GM12891 (cell line): Measurements from ENCODE around the gene KATNBL1.

Experiments used
- DNase-seq: peaks from one replicate; pipeline ENCODE4 v3.0.0; 2011; ENCODE audit warnings: low spot score; ENCODE audit not compliant: insufficient read length
- FAIRE-seq: peaks from 2 replicates; lab custom pipeline; 2011; peaks lifted over from hg19 to GRCh38; lab: Jason Lieb, UNC
- POLR2A ChIP-seq: IDR thresholded peaks from 2 replicates; pipeline ENCODE4 v1.6.1; 2011; ENCODE audit warnings: low read depth, low read length, control low read depth
- POLR2AphosphoS5 ChIP-seq: IDR thresholded peaks from 2 replicates; pipeline ENCODE4 v1.6.1; 2011; ENCODE audit warnings: low read depth, low read length, control low read depth
- POU2F2 ChIP-seq: IDR thresholded peaks from 2 replicates; pipeline ENCODE4 v1.6.1; 2011; ENCODE audit warnings: low read depth, mild to moderate bottlenecking, control low read depth, low read length, moderate library complexity
- SPI1 ChIP-seq: IDR thresholded peaks from 2 replicates; pipeline ENCODE4 v1.6.1; 2011; ENCODE audit warnings: low read depth, low read length, control low read depth
- TAF1 ChIP-seq: IDR thresholded peaks from 2 replicates; pipeline ENCODE4 v1.6.1; 2011; ENCODE audit warnings: low read depth, low read length, control low read depth

KATNBL1 gene

DNA sequence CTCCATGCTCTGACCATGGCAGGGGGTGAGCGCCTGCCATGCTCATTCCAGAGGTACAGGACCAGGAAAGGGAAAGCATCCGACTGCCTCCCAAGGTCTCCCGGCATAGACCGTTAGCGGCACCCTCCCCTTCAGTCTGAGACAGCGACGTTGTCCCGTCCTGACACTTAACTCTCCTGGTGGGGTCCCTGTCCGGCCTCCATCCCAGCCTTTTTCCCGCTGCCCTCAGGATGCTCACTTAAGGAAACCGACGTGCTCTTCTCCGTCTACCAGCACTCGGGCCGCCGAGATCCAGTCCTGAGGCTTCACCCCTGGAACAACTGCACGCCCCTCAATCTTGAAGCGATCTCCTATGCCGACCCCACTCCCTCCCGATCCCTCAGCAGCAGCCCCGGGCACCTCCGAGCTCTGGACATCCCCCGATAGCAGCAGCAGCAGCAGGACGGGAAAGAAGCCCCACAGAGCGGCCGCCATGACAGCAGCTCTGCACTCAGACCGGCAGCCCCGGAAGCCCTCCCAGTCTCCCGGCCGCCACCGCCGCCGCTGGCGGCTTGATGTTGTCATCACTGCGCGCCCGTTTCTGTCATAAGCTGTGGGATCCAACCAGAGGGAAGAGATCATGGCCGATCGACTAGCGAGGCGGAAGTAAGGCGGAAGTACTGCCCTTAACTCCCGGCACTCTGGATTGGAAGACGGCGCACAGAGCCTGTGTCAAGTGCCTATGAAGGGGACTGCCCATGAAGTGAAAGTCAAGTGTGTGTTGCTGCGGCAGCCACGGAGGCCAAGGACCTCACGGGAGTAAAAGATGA, 108.3 kb downstream of the KATNBL1 start, which contains the start of the genes EMC7 and PGBD4:
Gene EMC7 (minus strand): TSS at position 497 of the 809 bp plus-strand sequence. CDS start 23 bp downstream, at position 474.
Gene PGBD4 (plus strand): TSS at position 718 of the 809 bp plus-strand sequence. CDS start 449 bp downstream, outside the sequence.
- FAIRE-seq, result peak; percentile 98
- DNase-seq, result peak; percentile 71
- peak; percentile 97 for TF ChIP-seq POLR2A
- peak; percentile 44 for TF ChIP-seq POU2F2
- TF ChIP-seq POLR2AphosphoS5, result peak; percentile 96
- peak; percentile 58 for TF ChIP-seq TAF1
- no peak for TF ChIP-seq SPI1

DNA sequence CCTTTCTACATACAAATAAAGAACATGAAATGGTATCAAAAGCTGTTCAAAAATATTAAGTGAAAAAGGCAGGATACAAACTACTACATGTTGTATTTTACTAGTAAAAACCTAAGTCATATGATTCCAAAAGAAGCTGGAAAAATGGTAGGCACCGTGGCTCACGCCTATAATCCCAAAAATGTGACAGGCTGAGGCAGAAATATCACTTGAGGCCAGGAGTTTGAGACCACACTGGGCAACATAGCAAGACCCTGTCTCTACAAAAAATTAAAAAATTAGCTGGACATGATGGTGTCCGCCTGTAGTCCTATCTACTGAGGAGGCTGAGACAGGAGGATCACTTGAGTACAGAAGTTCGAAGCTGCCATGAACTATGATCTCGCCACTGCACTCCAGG, 110.0 kb downstream of the KATNBL1 start:
- DNase-seq (no peak), FAIRE-seq (no peak)
- TF ChIP-seq TAF1, result no peak
- TF ChIP-seq POU2F2, result no peak
